ENCODE data around the gene HSP90AB1.
A peak's percentile ranks its signal among the peaks of the same experiment; 100 is the strongest.

Gene HSP90AB1

DNA sequence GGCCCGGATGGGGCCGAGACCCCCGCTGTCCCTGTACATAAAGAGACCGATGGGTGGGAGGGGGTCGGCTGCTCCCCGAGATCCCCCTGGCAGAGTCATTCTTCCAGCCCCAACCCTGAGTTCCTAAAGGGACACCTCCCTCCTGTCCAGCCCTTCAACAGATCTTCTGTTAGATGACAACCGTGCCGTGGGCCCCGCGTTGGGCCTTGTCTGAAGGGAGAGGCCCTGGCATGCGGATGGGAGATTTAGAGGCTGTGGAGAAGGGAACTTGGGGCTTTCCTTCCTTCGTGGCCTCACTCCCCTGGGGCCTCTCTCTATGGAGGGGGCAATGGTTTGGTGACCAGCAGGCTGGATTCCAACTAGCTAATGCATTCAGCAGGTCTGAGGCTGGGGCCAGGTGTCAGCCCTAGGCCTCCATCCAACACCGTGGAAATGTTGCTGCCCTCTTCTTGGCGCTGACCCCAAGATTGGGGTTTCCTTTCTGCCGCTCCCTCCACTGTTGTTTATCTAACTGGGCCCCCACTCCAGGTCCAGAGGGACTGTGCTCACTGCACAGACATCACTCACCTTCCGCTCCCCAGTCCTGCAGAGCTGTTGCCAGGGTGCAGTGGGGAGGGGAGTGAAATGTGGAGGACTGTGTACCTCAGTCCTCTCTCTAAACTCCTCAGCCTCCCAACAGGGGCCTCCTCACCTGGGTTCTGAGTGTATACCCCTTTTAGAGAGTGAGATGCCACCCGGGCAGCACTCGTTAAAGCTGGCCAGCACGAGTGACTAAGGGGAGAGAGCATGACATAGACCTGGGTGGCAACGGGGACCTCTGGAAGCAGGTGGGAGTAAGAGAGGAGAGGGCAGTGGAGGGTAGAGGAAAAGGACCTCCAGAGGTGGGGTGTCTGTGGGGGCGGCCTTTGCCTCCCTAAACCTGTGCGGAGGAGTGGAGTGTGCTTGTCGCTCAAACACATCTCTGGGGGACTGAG is 30.1 kb downstream of the HSP90AB1 start:
- no peak for DNase-seq
- no peak for TF ChIP-seq POLR2A (IDR thresholded peaks at IDR 0.05; ENCODE audit: low read length)
- no peak for TF ChIP-seq GATA1 (IDR thresholded peaks at IDR 0.05; ENCODE audit: low read depth, low read length)

DNA sequence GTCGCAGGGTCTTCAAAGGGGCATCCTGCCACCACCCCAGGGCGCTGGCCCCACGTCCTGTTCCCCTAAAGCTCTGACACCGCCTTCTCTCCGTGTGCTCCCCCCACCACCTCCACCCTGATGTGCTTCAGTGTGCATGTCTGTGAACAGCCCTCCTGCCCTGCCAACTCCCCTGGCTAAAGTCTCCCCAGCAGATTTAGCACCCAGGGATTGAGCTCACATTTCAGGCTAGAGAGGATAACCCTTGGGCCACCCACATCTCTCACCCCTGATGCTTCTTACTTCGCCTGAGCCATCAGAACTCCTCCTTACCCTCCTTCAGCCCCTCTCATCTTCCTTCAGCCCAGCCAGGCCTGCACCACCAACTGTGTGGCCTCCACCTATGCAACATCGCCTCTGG is 30.9 kb downstream of the HSP90AB1 start:
- no peak for TF ChIP-seq POLR2A (IDR thresholded peaks at IDR 0.05; ENCODE audit: low read length)
- TF ChIP-seq GATA1 (IDR thresholded peaks at IDR 0.05; ENCODE audit: low read depth, low read length), result no peak
- DNase-seq, result no peak

DNA sequence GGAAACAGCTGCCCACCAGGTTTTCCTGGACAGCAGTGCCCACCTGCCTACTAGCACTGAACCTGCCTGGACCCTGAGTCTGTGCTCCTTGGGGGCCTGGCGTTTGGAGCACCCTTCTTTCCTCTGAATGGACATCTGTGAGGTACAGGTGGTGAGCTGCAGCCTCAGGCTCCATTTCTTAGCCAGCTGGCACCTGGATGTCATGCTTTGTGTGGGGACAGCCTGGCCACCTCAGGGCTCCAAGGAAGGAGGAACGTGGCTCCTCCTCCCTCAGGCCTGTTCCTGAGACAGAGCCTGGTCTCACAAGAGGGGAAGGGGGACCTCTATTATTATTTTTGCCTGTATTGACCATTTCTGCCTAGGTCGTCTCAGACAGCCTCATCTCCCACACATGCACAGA is 31.4 kb downstream of the HSP90AB1 start:
- TF ChIP-seq POLR2A (IDR thresholded peaks at IDR 0.05; ENCODE audit: low read length) (no peak), GATA1 (IDR thresholded peaks at IDR 0.05; ENCODE audit: low read depth, low read length) (no peak)
- no peak for DNase-seq

DNA sequence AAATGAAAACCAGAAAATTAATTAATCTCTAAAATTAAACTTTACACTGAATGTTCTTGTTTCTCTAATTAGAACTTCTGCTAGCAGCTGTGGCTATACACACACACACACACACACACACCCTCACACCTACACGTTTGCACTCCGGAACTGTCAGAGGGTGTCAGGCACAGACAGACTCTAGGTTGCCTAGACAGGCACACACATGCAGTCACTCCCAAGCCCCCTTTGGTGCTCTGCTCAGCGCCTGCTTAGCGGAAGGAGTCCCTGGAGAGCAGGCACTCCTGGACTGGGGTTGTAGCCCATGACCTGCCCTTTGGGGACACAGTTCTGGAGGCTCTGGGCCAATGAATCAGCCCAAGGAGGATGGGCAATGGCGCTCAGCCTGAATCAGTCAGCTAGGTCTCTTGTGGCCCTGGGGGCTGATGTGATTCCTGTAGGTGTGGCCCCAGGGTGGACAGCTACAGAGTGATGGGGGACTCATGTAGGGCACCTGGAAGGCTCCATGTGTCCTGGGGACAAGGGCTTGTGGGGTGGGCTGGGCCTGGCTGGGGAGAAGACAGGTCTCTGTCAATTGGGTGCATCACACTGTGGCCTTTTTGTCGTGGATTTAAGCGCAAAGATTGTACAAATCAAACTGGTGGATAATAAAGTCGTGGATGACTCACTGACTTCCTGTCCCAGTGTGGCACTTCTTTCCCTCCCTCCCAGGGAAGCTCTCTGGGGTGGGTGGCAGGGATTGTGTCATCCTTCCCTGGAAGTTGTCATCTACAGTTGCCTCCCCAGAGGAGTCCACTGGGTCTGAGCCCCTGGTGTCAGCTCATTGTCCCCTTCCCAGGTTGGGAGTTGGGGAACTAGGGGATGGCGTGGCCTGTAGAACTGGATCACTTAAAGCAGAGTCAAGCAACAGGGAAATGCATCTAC is 32.1 kb downstream of the HSP90AB1 start:
- no peak for DNase-seq

DNA sequence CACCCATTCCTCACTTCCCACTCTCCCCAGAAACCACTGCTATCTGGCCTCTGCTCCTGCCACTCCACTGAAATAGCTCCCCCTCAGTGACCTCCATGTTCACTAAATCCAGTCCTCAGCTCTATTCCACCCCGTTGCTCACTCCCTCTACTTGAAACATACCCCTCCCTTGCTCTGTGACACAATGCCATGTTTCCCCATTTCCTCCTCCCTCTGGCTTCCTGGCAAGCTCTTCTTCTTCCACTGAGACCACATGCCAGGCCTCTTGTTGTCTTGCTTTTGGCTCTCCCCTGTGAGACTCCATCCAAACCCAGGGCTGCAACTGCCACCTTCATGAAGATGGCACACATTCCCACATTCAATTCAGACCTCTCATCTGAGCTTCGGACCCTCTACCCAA is 37.2 kb downstream of the HSP90AB1 start:
- DNase-seq, result no peak
- TF ChIP-seq POLR2A (IDR thresholded peaks at IDR 0.05; ENCODE audit: low read length) (no peak), GATA1 (IDR thresholded peaks at IDR 0.05; ENCODE audit: low read depth, low read length) (no peak)

More for the DNA sequence above, 32.1 kb downstream of the HSP90AB1 start:
- no peak for TF ChIP-seq GATA1 (IDR thresholded peaks at IDR 0.05; ENCODE audit: low read depth, low read length)
- TF ChIP-seq POLR2A (IDR thresholded peaks at IDR 0.05; ENCODE audit: low read length), result no peak

DNA sequence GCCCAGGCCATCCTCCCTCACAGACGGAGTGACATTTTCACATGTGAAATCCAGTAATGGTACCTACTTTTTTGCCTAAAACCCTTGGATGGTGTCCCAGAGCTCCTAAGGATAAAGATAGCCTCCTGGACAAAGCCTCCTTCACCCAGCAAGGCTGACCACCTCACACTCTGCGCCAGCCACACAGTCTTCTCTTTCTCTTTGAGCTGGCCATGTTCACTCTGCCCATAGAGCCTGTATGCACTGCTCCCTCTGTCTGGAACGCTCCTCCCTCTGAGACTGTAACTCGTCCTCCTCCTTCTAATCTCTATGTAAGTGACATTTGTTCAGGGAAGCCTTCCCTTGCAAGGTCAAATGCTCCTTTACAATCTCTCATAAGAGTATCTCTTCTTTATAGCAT is 38.0 kb downstream of the HSP90AB1 start:
- DNase-seq, result no peak
- TF ChIP-seq POLR2A (IDR thresholded peaks at IDR 0.05; ENCODE audit: low read length) (no peak), GATA1 (IDR thresholded peaks at IDR 0.05; ENCODE audit: low read depth, low read length) (no peak)

DNA sequence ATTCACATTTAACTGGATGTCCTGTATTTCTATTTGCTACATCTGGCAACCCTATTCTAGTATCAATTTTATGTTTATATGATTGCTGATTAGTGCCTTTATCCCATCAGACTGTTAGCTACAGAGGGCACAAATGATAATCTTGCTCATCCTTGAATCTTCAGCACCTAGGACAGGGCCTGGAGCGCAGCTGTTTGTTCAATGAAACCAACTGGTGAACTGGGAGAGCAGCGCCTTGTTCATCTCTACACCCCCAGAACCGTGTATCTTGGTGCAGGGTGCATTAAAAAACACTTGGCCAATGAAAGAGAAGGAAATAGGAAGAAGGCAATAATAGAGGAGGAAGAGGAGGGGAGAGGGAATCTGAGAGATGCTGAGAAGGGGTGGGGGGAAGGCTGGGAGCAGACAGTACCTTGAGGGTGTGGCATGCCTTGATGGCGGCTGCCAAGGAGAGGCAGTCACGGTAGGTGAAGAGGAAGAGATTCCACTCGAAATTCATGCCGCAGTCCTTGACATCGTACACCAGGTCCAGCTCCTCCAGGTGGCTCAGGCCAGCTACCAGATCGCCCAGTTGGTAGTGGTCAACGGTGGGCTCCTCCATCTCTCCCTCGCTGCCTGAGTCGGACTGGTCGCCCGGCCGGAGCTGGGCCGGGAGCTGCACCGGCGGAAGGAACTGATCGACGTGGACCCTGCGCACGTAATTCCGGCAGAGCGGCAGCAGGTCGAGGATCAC is 38.8 kb downstream of the HSP90AB1 start:
- peak; percentile 10 to 24 for DNase-seq

DNA sequence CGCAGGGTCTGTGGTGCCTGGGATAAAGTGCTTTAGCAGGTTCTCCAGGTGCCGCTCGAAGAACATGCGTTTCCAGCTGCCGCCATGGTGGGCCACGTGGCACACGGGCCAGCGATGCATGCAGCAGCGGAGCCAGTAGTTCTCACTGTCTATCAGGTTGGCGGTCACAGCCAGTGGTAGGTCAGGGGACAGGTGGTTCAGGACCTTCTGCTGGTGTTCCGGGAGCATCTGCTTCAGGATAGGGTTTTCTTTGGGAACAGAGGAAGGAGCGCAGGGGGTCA is 39.3 kb downstream of the HSP90AB1 start:
- DNase-seq, result no peak
- TF ChIP-seq POLR2A (IDR thresholded peaks at IDR 0.05; ENCODE audit: low read length), result no peak
- TF ChIP-seq GATA1 (IDR thresholded peaks at IDR 0.05; ENCODE audit: low read depth, low read length), result no peak

More for the DNA sequence above, 38.8 kb downstream of the HSP90AB1 start:
- no peak for TF ChIP-seq GATA1 (IDR thresholded peaks at IDR 0.05; ENCODE audit: low read depth, low read length)
- TF ChIP-seq POLR2A (IDR thresholded peaks at IDR 0.05; ENCODE audit: low read length), result no peak

DNA sequence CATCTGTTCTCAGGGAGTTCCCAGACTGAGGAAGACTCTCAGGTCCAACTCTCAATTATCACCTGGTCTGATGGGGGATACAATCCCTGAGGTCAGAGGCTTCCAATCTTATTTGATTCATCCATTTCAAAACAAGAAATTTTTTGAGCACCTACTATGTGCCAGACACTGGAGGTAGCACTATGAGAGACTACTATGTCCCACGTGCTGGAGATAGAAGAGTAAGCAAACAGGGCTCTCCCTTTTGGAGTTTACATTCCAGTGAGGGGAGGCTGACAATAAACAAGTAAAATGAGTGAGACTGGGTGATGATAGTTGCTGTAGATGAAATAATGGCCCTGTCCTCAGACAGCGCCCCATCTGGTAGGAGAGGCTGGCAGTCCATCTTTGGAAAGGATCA is 39.8 kb downstream of the HSP90AB1 start:
- DNase-seq, result no peak
- TF ChIP-seq GATA1 (IDR thresholded peaks at IDR 0.05; ENCODE audit: low read depth, low read length) (no peak), POLR2A (IDR thresholded peaks at IDR 0.05; ENCODE audit: low read length) (no peak)

DNA sequence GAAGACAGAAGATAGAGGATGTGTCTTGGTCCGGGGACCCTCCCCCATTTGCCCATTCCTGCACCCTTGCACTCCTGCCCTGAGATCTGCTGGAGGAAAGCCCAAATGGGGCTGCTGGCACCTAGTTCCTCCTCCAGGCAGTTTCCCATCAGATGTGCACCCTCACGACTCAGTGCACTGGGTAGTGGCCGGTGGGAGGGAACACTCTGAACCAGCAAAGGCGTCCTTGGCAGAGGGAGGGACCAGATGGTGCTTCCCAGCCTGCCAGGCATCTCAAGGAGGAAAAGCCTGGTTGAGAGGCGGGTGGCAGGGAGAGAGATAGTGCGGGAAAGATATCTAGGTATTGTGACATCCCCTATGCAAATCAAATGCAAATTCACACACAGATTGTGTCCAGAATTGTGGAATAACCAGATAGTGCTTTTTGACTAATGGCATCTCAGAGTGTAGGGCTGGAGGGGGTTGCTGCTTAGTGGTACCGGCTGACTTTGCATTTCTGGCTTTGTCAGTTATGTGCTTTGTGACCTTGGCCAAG is 42.9 kb downstream of the HSP90AB1 start:
- TF ChIP-seq GATA1 (IDR thresholded peaks at IDR 0.05; ENCODE audit: low read depth, low read length) (no peak), POLR2A (IDR thresholded peaks at IDR 0.05; ENCODE audit: low read length) (no peak)
- no peak for DNase-seq

DNA sequence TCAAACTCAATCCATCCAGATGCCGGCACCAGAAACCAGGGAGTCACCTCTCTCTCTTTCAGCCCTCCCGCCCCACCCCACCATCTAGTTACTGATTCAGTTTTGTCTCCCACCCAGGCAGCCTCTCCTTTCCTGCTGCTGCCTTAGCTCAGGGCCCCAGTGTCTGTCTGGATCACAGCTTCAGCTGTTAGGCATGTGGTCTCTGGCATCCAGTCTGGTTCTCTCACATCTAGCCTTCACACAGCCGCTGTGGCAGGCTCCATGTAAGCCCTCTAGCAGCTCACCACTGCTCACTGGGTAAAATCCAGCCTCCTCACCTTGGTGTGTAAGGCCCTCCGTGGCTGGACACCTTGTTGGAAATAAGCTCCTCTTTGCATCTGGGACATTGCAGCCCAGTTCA is 44.9 kb downstream of the HSP90AB1 start:
- no peak for DNase-seq
- TF ChIP-seq GATA1 (IDR thresholded peaks at IDR 0.05; ENCODE audit: low read depth, low read length) (no peak), POLR2A (IDR thresholded peaks at IDR 0.05; ENCODE audit: low read length) (no peak)

DNA sequence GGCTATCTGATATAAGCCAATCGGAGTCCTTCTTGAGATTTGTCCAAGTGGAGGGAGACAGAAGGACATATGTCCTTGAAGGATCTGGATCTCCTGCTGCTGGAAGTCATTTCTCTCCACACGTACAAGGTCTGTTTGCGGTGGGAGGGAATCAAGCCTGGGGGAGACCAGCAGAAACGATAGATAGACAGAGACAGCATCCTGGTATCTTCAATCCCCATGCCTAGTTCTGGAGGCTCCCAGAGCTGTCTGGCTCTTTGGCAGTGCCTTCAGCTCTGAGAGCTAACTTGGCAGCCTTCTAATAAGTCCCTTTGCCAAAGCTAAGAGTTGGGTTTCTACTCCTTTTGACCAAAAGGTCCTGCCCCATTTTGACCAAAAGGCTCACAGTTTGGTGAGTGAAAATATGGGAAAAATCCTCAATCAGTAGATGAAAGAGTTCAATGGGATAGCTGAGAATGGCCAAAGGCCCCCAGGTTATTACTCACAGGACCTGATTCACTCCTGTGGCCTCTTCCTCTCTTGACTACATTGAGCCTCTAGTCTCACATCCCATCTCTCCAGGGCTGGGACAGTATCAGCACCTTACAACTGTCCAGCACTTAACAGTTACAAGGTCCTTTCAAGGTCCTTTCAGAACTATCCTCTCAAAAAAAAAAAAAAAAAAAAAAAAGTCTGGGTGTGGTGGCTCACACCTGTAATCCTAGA is 45.9 kb downstream of the HSP90AB1 start:
- no peak for DNase-seq
- no peak for TF ChIP-seq GATA1 (IDR thresholded peaks at IDR 0.05; ENCODE audit: low read depth, low read length)
- TF ChIP-seq POLR2A (IDR thresholded peaks at IDR 0.05; ENCODE audit: low read length), result no peak

Measured in erythroblast (primary cell).